NCI-H2107 treated with DMSO at 0.1 percent for 48 hours (cell line): ENCODE measurements around the gene MYH11.

ENCODE experiments used
- DNase-seq: peaks from one replicate; lab custom pipeline; 2025; ENCODE audit not compliant: unreplicated experiment; lab: John Stamatoyannopoulos, UW

The MYH11 gene

GRCh38 chr16:15779664-15780351 is 77.0 kb downstream of the MYH11 start:
- no peak for DNase-seq

DNA sequence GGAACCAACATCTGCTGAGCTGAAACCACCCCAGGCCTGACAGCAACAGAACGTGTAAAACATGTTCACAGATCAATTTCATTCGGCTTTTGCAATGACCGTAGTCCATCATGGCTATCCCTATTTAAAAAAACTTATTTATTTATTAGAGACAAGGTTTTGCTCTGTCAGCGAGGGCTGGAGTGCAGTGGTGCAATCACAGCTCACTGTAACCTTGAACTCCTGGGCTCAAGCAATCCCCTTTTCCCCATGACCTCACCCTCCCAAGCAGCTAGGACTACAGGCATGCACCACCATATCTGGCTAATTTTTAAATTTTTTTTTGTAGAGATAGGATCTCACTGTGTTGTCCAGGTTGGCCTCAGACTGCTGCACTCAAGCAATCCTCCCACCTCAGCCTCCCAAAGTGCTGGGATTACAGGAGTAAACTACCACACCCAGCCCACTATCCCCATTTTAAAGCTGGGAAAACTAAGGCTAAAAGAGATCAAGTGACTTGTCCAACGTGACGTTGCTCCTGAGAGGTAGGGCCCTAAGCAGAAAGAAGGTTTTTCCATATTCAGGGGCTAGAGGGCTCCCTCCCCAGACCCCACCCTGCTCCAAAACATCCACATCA is 77.7 kb downstream of the MYH11 start:
- DNase-seq, result no peak

GRCh38 chr16:15778204-15778743 is 78.6 kb downstream of the MYH11 start:
- DNase-seq, result no peak

GRCh38 chr16:15777533-15778203 is 79.2 kb downstream of the MYH11 start:
- DNase-seq, result peak; percentile 19

GRCh38 chr16:15776572-15776971 is 80.3 kb downstream of the MYH11 start:
- no peak for DNase-seq

DNA sequence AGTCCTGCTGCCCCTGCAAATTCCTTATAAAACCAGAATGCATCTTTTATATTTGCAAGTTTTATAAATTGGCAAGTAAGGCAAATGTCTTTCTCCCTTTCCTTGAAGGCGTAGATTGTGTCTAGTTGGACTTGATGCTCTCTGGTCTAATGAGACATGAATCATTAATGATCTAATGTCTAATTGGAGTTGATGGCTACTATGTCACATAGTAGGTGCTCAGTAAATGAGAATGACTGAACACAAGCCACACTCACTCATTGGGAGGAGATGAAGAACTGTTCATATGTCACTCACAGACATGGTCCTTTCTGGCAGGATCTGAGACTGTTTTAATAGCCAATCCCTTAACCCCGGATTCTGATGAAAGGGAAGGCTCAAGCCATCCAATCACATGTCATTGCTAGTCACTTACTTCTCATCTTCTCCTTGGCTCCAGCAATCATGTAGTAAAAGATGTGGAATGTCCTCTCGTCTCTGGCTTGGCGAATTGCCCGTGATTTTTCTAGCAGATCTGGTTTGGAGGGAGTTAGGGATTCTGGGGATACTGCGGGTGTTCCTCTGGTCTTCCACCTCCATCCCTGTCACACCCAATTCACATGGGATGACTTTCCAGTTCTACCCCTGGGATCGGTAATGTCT is 81.0 kb downstream of the MYH11 start:
- DNase-seq, result no peak

GRCh38 chr16:15775209-15775608 is 81.6 kb downstream of the MYH11 start:
- DNase-seq, result no peak

DNA sequence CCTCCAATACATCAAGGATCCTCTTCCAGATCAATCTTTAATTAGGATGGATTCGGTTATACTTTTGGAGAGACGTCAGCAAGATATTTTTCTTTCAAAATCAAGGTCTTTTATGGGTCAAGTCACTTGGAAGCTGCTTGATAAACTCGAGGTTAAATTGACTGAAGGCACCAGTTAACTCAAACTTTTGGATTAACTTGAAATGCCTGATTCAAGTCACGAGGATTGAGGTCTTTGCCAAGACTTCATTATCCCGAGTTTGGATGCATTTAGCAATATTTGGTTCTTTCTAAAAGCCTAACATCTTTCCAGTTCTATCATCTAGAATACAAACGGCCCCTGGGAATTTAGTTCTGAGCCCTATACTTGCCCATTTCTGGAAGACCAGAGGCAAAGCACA is 82.9 kb downstream of the MYH11 start:
- no peak for DNase-seq

GRCh38 chr16:15772579-15773293 is 84.1 kb downstream of the MYH11 start:
- no peak for DNase-seq

GRCh38 chr16:15771694-15772093 is 85.1 kb downstream of the MYH11 start:
- no peak for DNase-seq

DNA sequence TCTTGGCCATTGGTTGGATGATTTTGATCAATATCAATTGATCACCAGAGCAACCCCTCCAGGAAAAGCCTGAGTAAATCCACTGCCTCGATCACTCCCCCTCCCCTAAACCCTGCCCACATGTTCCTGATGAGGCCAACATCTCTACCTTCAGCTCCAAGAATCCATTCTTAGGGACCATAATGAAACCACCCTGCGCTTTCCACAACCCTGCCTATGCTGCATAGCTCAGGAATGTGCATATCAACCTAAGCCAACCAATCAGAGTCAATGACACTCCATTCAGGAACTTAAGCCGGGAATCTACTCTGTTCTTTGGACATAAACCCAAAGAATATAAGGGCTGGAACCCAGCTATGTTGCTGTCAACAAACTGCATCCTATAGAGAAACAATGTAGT is 86.3 kb downstream of the MYH11 start:
- no peak for DNase-seq

- no peak for DNase-seq
Measured at GRCh38 chr16:15770107-15770506, 86.7 kb downstream of the MYH11 start.

- no peak for DNase-seq
Measured at GRCh38 chr16:15769239-15769638, 87.6 kb downstream of the MYH11 start.

DNA sequence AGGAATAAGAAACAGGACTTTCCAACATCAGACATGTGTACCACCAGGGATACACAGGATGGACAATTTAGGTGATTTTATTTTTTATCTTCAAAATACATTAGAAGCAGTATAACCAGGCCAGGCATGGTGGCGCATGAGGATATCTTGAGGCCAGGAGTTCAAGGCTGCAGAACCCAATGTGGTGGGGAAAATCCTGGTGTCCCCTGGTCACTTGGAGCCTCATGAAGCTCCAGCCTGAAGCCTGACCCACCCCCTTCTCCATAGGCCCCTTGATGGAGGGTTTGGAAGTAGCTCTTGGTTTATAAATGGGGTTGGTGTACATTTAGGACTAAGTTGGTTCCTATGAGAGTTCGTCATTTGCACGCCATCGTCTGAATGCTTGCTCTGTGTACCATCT is 88.6 kb downstream of the MYH11 start:
- no peak for DNase-seq

- DNase-seq, result no peak
Measured at GRCh38 chr16:15766918-15767317, 89.9 kb downstream of the MYH11 start.

DNA sequence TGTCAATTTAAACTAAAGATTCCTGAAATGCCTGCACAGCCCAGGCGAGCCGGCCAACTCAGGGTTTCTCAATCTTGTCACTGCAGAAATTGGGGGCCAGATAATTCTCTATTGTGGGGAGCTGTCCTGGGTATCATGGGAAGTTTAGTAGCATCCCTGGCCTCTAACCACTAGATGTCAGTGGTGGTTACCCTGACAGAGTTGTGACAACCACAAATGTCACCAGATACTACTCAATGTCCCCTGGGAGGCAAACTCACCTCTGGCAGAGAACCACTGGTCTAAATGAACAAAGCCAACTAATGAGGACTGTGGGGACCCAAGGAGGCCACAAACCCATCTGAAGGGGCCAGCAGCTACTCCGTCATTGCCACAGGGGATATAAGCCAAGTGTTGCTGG is 90.9 kb downstream of the MYH11 start:
- peak; percentile 93 for DNase-seq

DNA sequence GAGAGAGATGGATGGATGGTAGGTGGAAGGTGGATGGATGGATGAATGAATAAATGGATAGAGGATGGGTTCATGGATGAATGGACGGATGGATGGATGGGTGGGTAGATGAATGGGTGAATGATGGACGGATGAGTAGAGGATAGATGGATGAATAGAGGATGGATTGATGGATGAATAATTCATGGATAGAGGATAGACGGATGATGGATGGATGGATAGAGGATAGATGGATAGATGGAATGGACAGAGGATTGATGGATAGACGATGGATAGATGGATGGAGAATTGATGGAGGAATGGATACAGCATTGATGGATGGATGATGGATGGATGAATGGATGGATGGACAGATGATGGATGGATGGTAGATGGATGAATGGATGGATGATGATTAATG is 91.7 kb downstream of the MYH11 start:
- DNase-seq, result no peak

DNA sequence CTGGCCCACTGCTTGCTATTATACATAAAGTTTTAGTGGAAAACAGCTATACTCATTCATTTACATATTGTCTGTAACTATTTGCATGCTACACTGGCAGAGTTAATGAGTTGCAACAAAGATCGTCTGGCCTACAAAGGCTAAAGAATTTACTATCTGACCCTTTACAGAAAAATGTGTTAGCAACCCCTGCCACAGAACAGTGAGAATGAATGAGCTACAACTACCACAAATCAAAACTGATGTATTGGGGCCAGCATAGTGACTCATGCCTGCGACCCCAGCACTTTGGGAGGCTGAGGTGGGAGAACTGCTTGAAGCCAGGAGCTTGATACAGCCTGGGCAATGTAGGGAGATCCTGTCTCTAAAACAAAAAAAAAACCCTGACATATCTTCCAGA is 92.7 kb downstream of the MYH11 start:
- no peak for DNase-seq

DNA sequence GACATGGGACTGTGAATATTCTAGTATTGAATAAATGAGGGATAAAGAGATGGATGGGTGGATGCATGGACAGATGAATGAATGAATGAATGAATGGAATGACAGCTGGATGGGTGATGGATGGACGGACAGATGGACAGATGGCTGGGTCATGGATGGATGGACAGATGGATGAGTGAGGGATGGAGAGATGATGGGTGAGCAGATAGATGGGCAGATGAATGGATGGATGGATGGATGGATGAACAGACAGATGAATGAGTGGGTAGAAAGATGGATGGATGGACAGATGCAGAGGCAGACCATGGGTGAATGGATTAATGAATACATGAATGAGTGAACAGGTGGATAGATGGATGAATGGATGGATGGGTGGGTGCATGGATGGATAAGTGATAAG is 96.7 kb downstream of the MYH11 start:
- no peak for DNase-seq

- DNase-seq, result no peak
Measured at GRCh38 chr16:15759070-15759469, 97.8 kb downstream of the MYH11 start.

- no peak for DNase-seq
Measured at GRCh38 chr16:15757630-15758251, 99.1 kb downstream of the MYH11 start.
